H1 (cell line): ENCODE data around the gene RABGAP1.

ENCODE experiments used
- JUN ChIP-seq: IDR thresholded peaks from 2 replicates; pipeline ENCODE4 v1.6.1; 2011; ENCODE audit warnings: low read depth, mild to moderate bottlenecking, improper control_type of control experiment, low read length
- POLR2A ChIP-seq, 2 experiments: IDR thresholded peaks; 1 replicate in 1 of 2; 2 replicates in 1 of 2; pipeline ENCODE4 v1.6.1; 2011; ENCODE audit warnings: low read depth in 2 of 2, low read length in 2 of 2, mild to moderate bottlenecking in 2 of 2; ENCODE audit errors: control extremely low read depth in 1 of 2
- TF ChIP-seq, protein P1 (sequence below): IDR thresholded peaks from 2 replicates; pipeline ENCODE4 v1.6.1; 2012; ENCODE audit warnings: inconsistent platforms

DNA sequence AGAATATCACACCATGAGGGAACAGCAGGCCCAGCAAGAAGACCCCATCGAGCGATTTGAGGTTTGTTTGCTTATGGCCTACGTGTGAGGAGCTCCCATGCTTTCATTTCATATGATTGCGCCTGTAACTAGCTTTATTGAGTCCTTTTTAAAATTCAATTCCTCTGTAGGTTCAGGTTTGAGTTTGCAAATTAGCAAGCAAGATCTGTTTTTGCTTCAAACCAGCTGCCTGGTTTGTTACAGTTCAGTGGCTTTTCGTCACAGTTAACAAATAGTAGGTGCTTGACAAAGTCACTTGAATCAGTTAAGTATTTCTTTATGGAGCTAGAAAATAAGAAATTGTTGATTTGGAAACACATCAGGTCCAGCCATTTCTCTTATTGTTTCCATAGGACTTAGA is 149.0 kb downstream of the RABGAP1 start:
- TF ChIP-seq, protein P1, sequence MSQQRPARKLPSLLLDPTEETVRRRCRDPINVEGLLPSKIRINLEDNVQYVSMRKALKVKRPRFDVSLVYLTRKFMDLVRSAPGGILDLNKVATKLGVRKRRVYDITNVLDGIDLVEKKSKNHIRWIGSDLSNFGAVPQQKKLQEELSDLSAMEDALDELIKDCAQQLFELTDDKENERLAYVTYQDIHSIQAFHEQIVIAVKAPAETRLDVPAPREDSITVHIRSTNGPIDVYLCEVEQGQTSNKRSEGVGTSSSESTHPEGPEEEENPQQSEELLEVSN: no peak
- TF ChIP-seq POLR2A (IDR thresholded peaks at IDR 0.05; ENCODE audit: control extremely low read depth in 1 of 2, low read depth in 2 of 2, low read length in 2 of 2) (no peak), JUN (no peak)
